Bronchial epithelial cell (primary cell): Measurements from ENCODE around the gene SCAMP2. TPM values are rescaled to one million over a fixed set of nuclear protein-coding genes. Genes with fewer than 3 reads are reported as not detected.

ENCODE experiments used
- DNase-seq: peaks from one replicate; pipeline ENCODE4 v3.0.0-alpha.2; 2010; ENCODE audit warnings: low read depth
- FAIRE-seq: peaks from 2 replicates; lab custom pipeline; 2011; peaks lifted over from hg19 to GRCh38; lab: Jason Lieb, UNC
- H3K27me3 ChIP-seq: 2 replicates; pipeline ENCODE4 v1.5.1; 2011; ENCODE audit warnings: low read length; ENCODE audit not compliant: control insufficient read depth, insufficient read depth
- H3K36me3 ChIP-seq: 2 replicates; pipeline ENCODE4 v1.5.1; 2011; ENCODE audit warnings: low read length; ENCODE audit not compliant: control insufficient read depth, insufficient read depth
- H3K4me3 ChIP-seq: 2 replicates; pipeline ENCODE4 v1.5.1; 2011; ENCODE audit warnings: mild to moderate bottlenecking, low read depth, low read length, control low read depth
- CTCF ChIP-seq: IDR thresholded peaks from 2 replicates; pipeline ENCODE4 v1.5.1; 2011; ENCODE audit warnings: mild to moderate bottlenecking, moderate library complexity, low read length, control low read depth, inconsistent platforms; ENCODE audit not compliant: insufficient read depth, severe bottlenecking
- total RNA-seq: library from RNA; depleted of rRNA; stranded (reverse); fragments of >200 nt; gene quantifications from 2 replicates; pipeline ENCODE4 v1.2.1, GENCODE V29; 2014

The SCAMP2 gene
- total RNA-seq, 1 donor from 2014 or later, result 20.5 TPM

- no peak for TF ChIP-seq CTCF
- DNase-seq, result peak; percentile 72
- H3K4me3 ChIP-seq, result no peak overlapping the region
- H3K36me3 ChIP-seq, result peaks cover 4% of the 10 kb centered on the region
- no peak for FAIRE-seq
- H3K27me3 ChIP-seq, result no peaks in the 10 kb centered on the region
Measured at GRCh38 chr15:74863239-74864056, 9.7 kb downstream of the SCAMP2 start.

- DNase-seq (no peak), FAIRE-seq (no peak)
- H3K27me3 ChIP-seq, result no peaks in the 10 kb centered on the region
- peaks cover 13% of the 10 kb centered on the region for H3K36me3 ChIP-seq
- H3K4me3 ChIP-seq, result no peak overlapping the region
- TF ChIP-seq CTCF, result no peak
Measured at GRCh38 chr15:74858369-74858740, 14.8 kb downstream of the SCAMP2 start.

- no peak for TF ChIP-seq CTCF
- FAIRE-seq, result no peak
- DNase-seq, result no peak
- Histone ChIP-seq H3K36me3 (peaks cover 15% of the 10 kb centered on the region), H3K4me3 (no peak overlapping the region), H3K27me3 (no peaks in the 10 kb centered on the region)
Measured at GRCh38 chr15:74857671-74858368, 15.3 kb downstream of the SCAMP2 start.

GRCh38 chr15:74857082-74857655 is 16.0 kb downstream of the SCAMP2 start:
- FAIRE-seq (no peak), DNase-seq (peak; percentile 14)
- H3K27me3 ChIP-seq, result no peaks in the 10 kb centered on the region
- H3K36me3 ChIP-seq, result peaks cover 17% of the 10 kb centered on the region
- TF ChIP-seq CTCF, result no peak
- no peak overlapping the region for H3K4me3 ChIP-seq

- Histone ChIP-seq H3K27me3 (no peaks in the 10 kb centered on the region), H3K4me3 (no peak overlapping the region), H3K36me3 (peaks cover 19% of the 10 kb centered on the region)
- FAIRE-seq (no peak), DNase-seq (no peak)
- TF ChIP-seq CTCF, result no peak
Measured at GRCh38 chr15:74856537-74856936, 16.6 kb downstream of the SCAMP2 start.
